Astrocyte (in vitro differentiated cells and primary cell): ENCODE results near the gene CSMD2.

Experiments
- EZH2 ChIP-seq: IDR thresholded peaks from 2 replicates; pipeline ENCODE4 v1.6.1; 2012; ENCODE audit warnings: mild to moderate bottlenecking, low read length, inconsistent platforms; ENCODE audit not compliant: insufficient read depth
- TF ChIP-seq, protein P1 (sequence below): IDR thresholded peaks from 2 replicates; pipeline ENCODE4 v1.5.1; 2011; ENCODE audit warnings: low read depth, mild to moderate bottlenecking, inconsistent platforms, low read length, moderate library complexity; ENCODE audit not compliant: insufficient read depth

GRCh38 chr1:33718186-33718585, 446.8 kb downstream of the CSMD2 start:
- TF ChIP-seq, protein P1, sequence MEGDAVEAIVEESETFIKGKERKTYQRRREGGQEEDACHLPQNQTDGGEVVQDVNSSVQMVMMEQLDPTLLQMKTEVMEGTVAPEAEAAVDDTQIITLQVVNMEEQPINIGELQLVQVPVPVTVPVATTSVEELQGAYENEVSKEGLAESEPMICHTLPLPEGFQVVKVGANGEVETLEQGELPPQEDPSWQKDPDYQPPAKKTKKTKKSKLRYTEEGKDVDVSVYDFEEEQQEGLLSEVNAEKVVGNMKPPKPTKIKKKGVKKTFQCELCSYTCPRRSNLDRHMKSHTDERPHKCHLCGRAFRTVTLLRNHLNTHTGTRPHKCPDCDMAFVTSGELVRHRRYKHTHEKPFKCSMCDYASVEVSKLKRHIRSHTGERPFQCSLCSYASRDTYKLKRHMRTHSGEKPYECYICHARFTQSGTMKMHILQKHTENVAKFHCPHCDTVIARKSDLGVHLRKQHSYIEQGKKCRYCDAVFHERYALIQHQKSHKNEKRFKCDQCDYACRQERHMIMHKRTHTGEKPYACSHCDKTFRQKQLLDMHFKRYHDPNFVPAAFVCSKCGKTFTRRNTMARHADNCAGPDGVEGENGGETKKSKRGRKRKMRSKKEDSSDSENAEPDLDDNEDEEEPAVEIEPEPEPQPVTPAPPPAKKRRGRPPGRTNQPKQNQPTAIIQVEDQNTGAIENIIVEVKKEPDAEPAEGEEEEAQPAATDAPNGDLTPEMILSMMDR, result no peak
- no peak for TF ChIP-seq EZH2
